Measurements from ENCODE around the gene STK38.
"Not testable (repeated sequence)": the region's sequence is repeated elsewhere in the genome, so short reads cannot be mapped to it uniquely, and the experiment has no call there.

STK38 gene

GRCh38 chr6:36461646-36462045, 85.6 kb downstream of the STK38 start:
- Mint-ChIP-seq H3K9me3 (ENCODE audit: low read depth) (no peaks in the 10 kb centered on the region), H3K27ac (peak overlapping the region; percentile 54), H3K27me3 (no peaks in the 10 kb centered on the region), H3K4me3 (no peak overlapping the region), H3K4me1 (ENCODE audit: low read depth) (peaks cover 40% of the 10 kb centered on the region), H3K36me3 (peaks cover 4% of the 10 kb centered on the region)

- Mint-ChIP-seq H3K4me1 (ENCODE audit: low read depth) (peaks cover 40% of the 10 kb centered on the region), H3K9me3 (ENCODE audit: low read depth) (no peaks in the 10 kb centered on the region), H3K36me3 (peaks cover 4% of the 10 kb centered on the region), H3K27ac (no peak overlapping the region), H3K4me3 (no peak overlapping the region), H3K27me3 (no peaks in the 10 kb centered on the region)
Measured at GRCh38 chr6:36460916-36461315, 86.4 kb downstream of the STK38 start.

- Mint-ChIP-seq H3K27ac (no peak overlapping the region), H3K4me3 (no peak overlapping the region), H3K9me3 (ENCODE audit: low read depth) (no peaks in the 10 kb centered on the region), H3K27me3 (no peaks in the 10 kb centered on the region), H3K36me3 (peaks cover 4% of the 10 kb centered on the region), H3K4me1 (ENCODE audit: low read depth) (peaks cover 46% of the 10 kb centered on the region)
Measured at GRCh38 chr6:36459501-36459900, 87.8 kb downstream of the STK38 start.

- H3K27me3 Mint-ChIP-seq, result no peaks in the 10 kb centered on the region
- H3K9me3 Mint-ChIP-seq (ENCODE audit: low read depth), result no peaks in the 10 kb centered on the region
- H3K27ac Mint-ChIP-seq, result no peak overlapping the region
- H3K36me3 Mint-ChIP-seq, result peaks cover 4% of the 10 kb centered on the region
- H3K4me3 Mint-ChIP-seq, result no peak overlapping the region
- H3K4me1 Mint-ChIP-seq (ENCODE audit: low read depth), result peaks cover 27% of the 10 kb centered on the region
Measured at GRCh38 chr6:36455486-36456027, 91.7 kb downstream of the STK38 start.

- not testable (repeated sequence) for H3K27me3 Mint-ChIP-seq; H3K9me3 Mint-ChIP-seq (ENCODE audit: low read depth); H3K27ac Mint-ChIP-seq; H3K4me3 Mint-ChIP-seq
- Mint-ChIP-seq H3K36me3 (peaks cover 12% of the 10 kb centered on the region), H3K4me1 (ENCODE audit: low read depth) (peaks cover 42% of the 10 kb centered on the region)
Measured at GRCh38 chr6:36452897-36453296, 94.4 kb downstream of the STK38 start.

GRCh38 chr6:36449173-36449572, 98.1 kb downstream of the STK38 start:
- peaks cover 55% of the 10 kb centered on the region for H3K4me1 Mint-ChIP-seq (ENCODE audit: low read depth)
- not testable (repeated sequence) for H3K27ac Mint-ChIP-seq; H3K27me3 Mint-ChIP-seq; H3K9me3 Mint-ChIP-seq (ENCODE audit: low read depth); H3K4me3 Mint-ChIP-seq; H3K36me3 Mint-ChIP-seq

GRCh38 chr6:36445621-36446020, 101.7 kb downstream of the STK38 start:
- Mint-ChIP-seq H3K27ac (peak overlapping the region; percentile 62), H3K9me3 (ENCODE audit: low read depth) (no peaks in the 10 kb centered on the region), H3K36me3 (peaks cover 9% of the 10 kb centered on the region), H3K4me3 (peak overlapping the region; percentile 65), H3K27me3 (no peaks in the 10 kb centered on the region), H3K4me1 (ENCODE audit: low read depth) (peaks cover 68% of the 10 kb centered on the region)

- H3K36me3 Mint-ChIP-seq, result peaks cover 9% of the 10 kb centered on the region
Measured at GRCh38 chr6:36444470-36444869, 102.8 kb downstream of the STK38 start.

More at GRCh38 chr6:36444470-36444869, 102.8 kb downstream of the STK38 start:
- no peaks in the 10 kb centered on the region for H3K27me3 Mint-ChIP-seq
- peaks cover 62% of the 10 kb centered on the region for H3K4me1 Mint-ChIP-seq (ENCODE audit: low read depth)
- H3K4me3 Mint-ChIP-seq, result peak overlapping the region; percentile 95
- H3K9me3 Mint-ChIP-seq (ENCODE audit: low read depth), result no peaks in the 10 kb centered on the region
- peak overlapping the region; percentile 90 for H3K27ac Mint-ChIP-seq

Measured in activated naive CD8-positive, alpha-beta T cell (primary cell).